Measurements from ENCODE around the gene DPYSL3. TPM values are rescaled to one million over a fixed set of nuclear protein-coding genes. Genes with fewer than 3 reads are reported as not detected.

The DPYSL3 gene
- total and polyA plus RNA-seq, 2 donors (not counting 3 experiments of a cell fraction or from before 2014, with no cell fraction given), result 80.3 to 146 TPM

DNA sequence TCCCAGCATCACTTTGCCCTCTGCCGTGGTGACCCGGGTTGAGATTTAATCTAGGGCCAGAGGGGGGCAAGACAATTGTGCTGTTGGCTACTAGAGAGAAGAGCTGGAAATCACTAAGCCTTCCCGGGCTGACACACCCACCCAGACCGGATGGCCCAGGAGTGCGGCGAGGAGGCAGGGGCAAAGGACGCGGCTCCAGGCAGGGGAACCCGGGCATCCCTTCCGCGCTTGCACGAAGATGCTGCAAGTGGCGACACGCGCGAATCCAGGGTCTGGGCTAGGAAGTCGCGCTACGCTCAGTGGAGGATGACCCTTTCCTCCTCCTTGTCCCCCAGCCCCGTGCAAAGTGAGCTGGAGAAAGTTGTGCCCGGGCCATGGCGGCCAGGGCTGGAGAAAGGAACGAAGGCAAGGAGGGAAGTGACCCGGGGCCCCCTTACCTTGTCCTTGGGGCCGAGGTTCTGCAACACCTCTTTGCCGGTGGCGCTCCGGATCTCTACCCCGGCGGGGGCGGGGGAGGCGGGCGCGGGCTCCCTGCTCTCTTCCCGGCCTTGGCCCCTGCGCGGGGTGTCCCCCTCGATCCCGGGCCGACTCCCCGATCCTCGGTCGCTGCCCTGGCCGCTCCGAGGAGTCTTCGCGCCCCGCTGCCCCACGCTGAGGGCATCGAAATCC, 693 bp downstream of the DPYSL3 start:
- BruUV-seq (replicated peaks), result no TSS peak
- TF ChIP-seq MAX (IDR thresholded peaks at IDR 0.05; ENCODE audit: insufficient read depth, insufficient read length) (no peak), CTCF (IDR thresholded peaks at IDR 0.05; ENCODE audit: extremely low read depth in 1 of 2, insufficient read depth in 1 of 2, low read depth in 1 of 2, low read length in 2 of 2) (no peak), EZH2 (IDR thresholded peaks at IDR 0.05; ENCODE audit: borderline replicate concordance, low read depth, low read length, severe bottlenecking) (no peak), GATA2 (IDR thresholded peaks at IDR 0.05; ENCODE audit: insufficient read depth, insufficient read length, low read depth, low read length) (no peak), MYC (IDR thresholded peaks at IDR 0.05; ENCODE audit: low read depth, low read length) (no peak), JUN (IDR thresholded peaks at IDR 0.05; ENCODE audit: borderline replicate concordance, insufficient read depth, insufficient read length, low read depth) (no peak), FOS (IDR thresholded peaks at IDR 0.05; ENCODE audit: borderline replicate concordance, insufficient read depth, low read length) (no peak), POLR2A (IDR thresholded peaks at IDR 0.05; ENCODE audit: low read depth, low read length) (no peak)
- Histone ChIP-seq H4K20me1 (replicated peaks; ENCODE audit: control insufficient read depth, extremely low read depth, insufficient read depth, low read length) (no peaks in the 10 kb centered on the region), H3K79me2 (ENCODE audit: control insufficient read depth, insufficient read depth, low read length) (peaks cover 48% of the 10 kb centered on the region), H3K36me3 (ENCODE audit: control insufficient read depth in 2 of 2, extremely low read depth in 1 of 2, insufficient read depth in 2 of 2, low read length in 2 of 2) (no peaks in the 10 kb centered on the region), H3K27ac (ENCODE audit: insufficient read depth, low read depth, low read length) (peak overlapping the region; percentile 67), H3K9me1 (replicated peaks; ENCODE audit: control insufficient read depth, extremely low read depth, insufficient read depth, low read length) (no peaks in the 10 kb centered on the region), H3K9me3 (replicated peaks; ENCODE audit: control insufficient read depth, insufficient read depth, low read length) (no peaks in the 10 kb centered on the region), H3K4me1 (ENCODE audit: control insufficient read depth, extremely low read depth, insufficient read depth, low read length) (peaks cover 34% of the 10 kb centered on the region), H3K4me2 (ENCODE audit: insufficient read depth, low read length) (peak overlapping the region; percentile 95), H2AFZ (ENCODE audit: low read depth, low read length) (peak overlapping the region; percentile 76), H3K27me3 (ENCODE audit: control insufficient read depth in 2 of 2, insufficient read depth in 2 of 2, low read length in 2 of 2) (no peaks in the 10 kb centered on the region), H3K9ac (replicated peaks; ENCODE audit: extremely low read depth, insufficient read depth, low read length) (peak overlapping the region; percentile 83), H3K4me3 (replicated peaks in 1 of 3; ENCODE audit: insufficient read depth in 1 of 3, low read depth in 1 of 3, low read length in 3 of 3) (peak overlapping the region; percentile 46 to 85 (median 79))
- CTCF ChIA-PET, result interaction anchor here (0.9 to 3.1 kb wide), 16 partner anchors 8 to 69 kb away, joined by 3 to 39 read pairs (median 5); no protein-coding TSS in a partner anchor
- POLR2A ChIA-PET, result interaction anchor here (1.2 kb wide), 1 partner anchor 44 kb away, joined by 4 read pairs; no protein-coding TSS in a partner anchor
- intact Hi-C loops (cut with micrococcal nuclease), result no loop called here
- FAIRE-seq, result peak; percentile 44
- DNase-seq (ENCODE audit: low read depth, low spot score), result no peak
- dilution Hi-C loops (cut with MboI; ENCODE audit: extremely low pct_ligation_motif_present, low sequenced_read_pairs), result no loop called here
